Lung (tissue), 12 donors: Measurements from ENCODE around the gene BBS9. TPM values are rescaled to one million over a fixed set of nuclear protein-coding genes. Genes with fewer than 3 reads are reported as not detected.
A peak's percentile ranks its signal among the peaks of the same experiment; 100 is the strongest.

ENCODE experiments used
- ATAC-seq: fragments of 200-7000 bp; cut with Tn5 transposase; one replicate; pipeline ENCODE4 v1.9.1; 2020; ENCODE audit warnings: moderate number of reproducible peaks; ENCODE audit not compliant: insufficient read depth, low FRiP score
- DNase-seq, 3 donors: peaks; one replicate each; pipeline ENCODE4 v3.0.0-alpha.2; 2013 to 2017
- H3K27ac ChIP-seq, 2 donors: one replicate each; pipeline ENCODE4 v1.5.1; 2013; ENCODE audit warnings: mild to moderate bottlenecking in 2 of 2, moderate library complexity in 2 of 2, control low read depth in 1 of 2, inconsistent platforms in 1 of 2, low read depth in 1 of 2, low read length in 1 of 2
- H3K27me3 ChIP-seq, 3 donors: one replicate each; pipeline ENCODE4 v1.5.1; 2013; ENCODE audit warnings: low read length in 2 of 3; ENCODE audit not compliant: control insufficient read depth in 3 of 3, insufficient read depth in 3 of 3
- H3K36me3 ChIP-seq, 4 donors: one replicate each; pipeline ENCODE4 v1.5.1; 2013; ENCODE audit warnings: low read length in 4 of 4, mild to moderate bottlenecking in 1 of 4, moderate library complexity in 1 of 4; ENCODE audit not compliant: control insufficient read depth in 4 of 4, insufficient read depth in 4 of 4
- H3K4me1 ChIP-seq, 5 donors: one replicate each; pipeline ENCODE4 v1.5.1; 2013; ENCODE audit warnings: low read length in 5 of 5, mild to moderate bottlenecking in 2 of 5, moderate library complexity in 1 of 5; ENCODE audit not compliant: control insufficient read depth in 5 of 5, insufficient read depth in 5 of 5
- H3K4me3 ChIP-seq: one replicate; pipeline ENCODE4 v1.5.1; 2013; ENCODE audit warnings: mild to moderate bottlenecking, control low read depth, moderate library complexity
- H3K9ac ChIP-seq, 2 donors: one replicate each; pipeline ENCODE4 v1.5.1; 2013; ENCODE audit warnings: low read length in 2 of 2, control low read depth in 1 of 2; ENCODE audit not compliant: insufficient read depth in 1 of 2
- H3K9me3 ChIP-seq, 4 donors: one replicate each; pipeline ENCODE4 v1.5.1; 2013; ENCODE audit warnings: low read length in 3 of 4, mild to moderate bottlenecking in 1 of 4, moderate library complexity in 1 of 4; ENCODE audit not compliant: control insufficient read depth in 4 of 4, insufficient read depth in 3 of 4
- CTCF ChIP-seq: IDR thresholded peaks from 2 replicates; pipeline ENCODE4 v1.5.1; 2012; ENCODE audit warnings: mild to moderate bottlenecking; ENCODE audit errors: control extremely low read depth, extremely low read depth
- WGBS, 2 donors: extraction: QIAGEN DNeasy Blood & Tissue Kit; methylation state at CpG; one replicate each; pipeline ENCODE4 v1.1.7; 2013; 5-methylcytosine and 5-hydroxymethylcytosine counted together
- polyA plus RNA-seq, 2 donors: library from polyadenylated mRNA; stranded (reverse); fragments of 200-250 nt; gene quantifications; one replicate each; pipeline ENCODE4 v1.2.1, GENCODE V29; 2013
- total RNA-seq, 2 donors: library from RNA; depleted of rRNA in 1 of 2; stranded (reverse); fragments of >200 nt in 1 of 2; gene quantifications; one replicate each; pipeline ENCODE4 v1.2.1, GENCODE V29; 2014 to 2021
- donor health status: control.
- donor health status: control.
- donor health status: Bipolar disorder and iron deficiency.
- donor health status: healthy.
- donor health status: DM: yes; HTN: yes; CAD: no.

Gene BBS9
- total and polyA plus RNA-seq, 4 donors: 3.5 to 65.0 (median 15.2) TPM

GRCh38 chr7:33581236-33581635 lies 451.9 kb downstream of the BBS9 start:
- H3K9ac ChIP-seq: no peak overlapping the region
- no peak for DNase-seq
- H3K27me3 ChIP-seq: no peaks in the 10 kb centered on the region
- TF ChIP-seq CTCF: no peak
- no peak overlapping the region for H3K27ac ChIP-seq
- H3K9me3 ChIP-seq: no peaks in the 10 kb centered on the region
- 80 to 91% methylated on average over 3 of the region's 3 CpGs for WGBS, 2 donors
- H3K4me1 ChIP-seq: peaks cover 0 to 51% (median 2%) of the 10 kb centered on the region in 5 donors
- no peaks in the 10 kb centered on the region for H3K36me3 ChIP-seq
- no peak for ATAC-seq
- no peak overlapping the region for H3K4me3 ChIP-seq

- no peak overlapping the region for H3K9ac ChIP-seq
- H3K27me3 ChIP-seq: no peaks in the 10 kb centered on the region
- WGBS, 2 donors: 90 to 94% methylated on average over 1 of the region's 1 CpG
- H3K4me1 ChIP-seq: peaks cover 0 to 51% (median 2%) of the 10 kb centered on the region in 5 donors
- TF ChIP-seq CTCF: no peak
- no peak overlapping the region for H3K4me3 ChIP-seq
- no peak overlapping the region for H3K27ac ChIP-seq
- H3K9me3 ChIP-seq: no peaks in the 10 kb centered on the region
- DNase-seq (no peak), ATAC-seq (no peak)
- H3K36me3 ChIP-seq: no peaks in the 10 kb centered on the region
Measured at GRCh38 chr7:33582104-33582503, 452.7 kb downstream of the BBS9 start.

GRCh38 chr7:33582533-33582932 lies 453.2 kb downstream of the BBS9 start:
- no peak overlapping the region for H3K4me3 ChIP-seq
- DNase-seq (peak in 2 of 3 donors; percentile 52 to 56), ATAC-seq (no peak)
- WGBS, 2 donors: 89 to 96% methylated on average over 1 of the region's 1 CpG
- H3K9me3 ChIP-seq: no peaks in the 10 kb centered on the region
- peaks cover 0 to 54% (median 2%) of the 10 kb centered on the region in 5 donors for H3K4me1 ChIP-seq
- H3K9ac ChIP-seq: no peak overlapping the region
- H3K27me3 ChIP-seq: no peaks in the 10 kb centered on the region
- H3K27ac ChIP-seq: no peak overlapping the region
- no peak for TF ChIP-seq CTCF
- no peaks in the 10 kb centered on the region for H3K36me3 ChIP-seq

GRCh38 chr7:33589911-33590310 lies 460.5 kb downstream of the BBS9 start:
- WGBS, 2 donors: 97 to 98% methylated on average over 2 of the region's 2 CpGs
- no peak for DNase-seq
- Histone ChIP-seq H3K27ac (no peak overlapping the region), H3K9me3 (no peaks in the 10 kb centered on the region), H3K4me3 (no peak overlapping the region), H3K36me3 (no peaks in the 10 kb centered on the region), H3K4me1 (peaks cover 0 to 66% (median 14%) of the 10 kb centered on the region in 5 donors), H3K9ac (no peak overlapping the region), H3K27me3 (no peaks in the 10 kb centered on the region)
- no peak for TF ChIP-seq CTCF
- no peak for ATAC-seq
